Measurements from ENCODE around the gene NTSR2.
"Not testable (repeated sequence)": the region's sequence is repeated elsewhere in the genome, so short reads cannot be mapped to it uniquely, and the experiment has no call there.

Gene NTSR2

GRCh38 chr2:11679486-11680181, 9.6 kb upstream of the NTSR2 start:
- DNase-seq (ENCODE audit: low read depth in 1 of 2, low spot score in 1 of 2): no peak

- no peak for DNase-seq (ENCODE audit: low read depth in 1 of 2, low spot score in 1 of 2)
Measured at GRCh38 chr2:11679016-11679415, 9.0 kb upstream of the NTSR2 start.

- DNase-seq (ENCODE audit: low read depth in 1 of 2, low spot score in 1 of 2): no peak
Measured at GRCh38 chr2:11678306-11678960, 8.4 kb upstream of the NTSR2 start.

GRCh38 chr2:11677136-11678055, 7.4 kb upstream of the NTSR2 start:
- no peak for DNase-seq (ENCODE audit: low read depth in 1 of 2, low spot score in 1 of 2)

GRCh38 chr2:11676640-11677039, 6.6 kb upstream of the NTSR2 start:
- no peak for DNase-seq (ENCODE audit: low read depth in 1 of 2, low spot score in 1 of 2)

GRCh38 chr2:11675423-11676112, 5.6 kb upstream of the NTSR2 start:
- no peak for DNase-seq (ENCODE audit: low read depth in 1 of 2, low spot score in 1 of 2)

- DNase-seq (ENCODE audit: low read depth in 1 of 2, low spot score in 1 of 2): no peak
Measured at GRCh38 chr2:11674983-11675382, 5.0 kb upstream of the NTSR2 start.

GRCh38 chr2:11672407-11672806, 2.4 kb upstream of the NTSR2 start:
- DNase-seq (ENCODE audit: low read depth in 1 of 2, low spot score in 1 of 2): no peak

- no peak for DNase-seq (ENCODE audit: low read depth in 1 of 2, low spot score in 1 of 2)
Measured at GRCh38 chr2:11667866-11668637, 1.9 kb downstream of the NTSR2 start.

- no peak for DNase-seq (ENCODE audit: low read depth in 1 of 2, low spot score in 1 of 2)
Measured at GRCh38 chr2:11667194-11667593, 2.8 kb downstream of the NTSR2 start.

GRCh38 chr2:11665510-11666362, 4.3 kb downstream of the NTSR2 start:
- no peak for DNase-seq (ENCODE audit: low read depth in 1 of 2, low spot score in 1 of 2)

GRCh38 chr2:11665028-11665427, 5.0 kb downstream of the NTSR2 start:
- DNase-seq (ENCODE audit: low read depth in 1 of 2, low spot score in 1 of 2): no peak

GRCh38 chr2:11663427-11663826, 6.6 kb downstream of the NTSR2 start:
- DNase-seq (ENCODE audit: low read depth in 1 of 2, low spot score in 1 of 2): no peak

GRCh38 chr2:11662882-11663281, 7.1 kb downstream of the NTSR2 start:
- no peak for DNase-seq (ENCODE audit: low read depth in 1 of 2, low spot score in 1 of 2)

GRCh38 chr2:11661891-11662435, 8.0 kb downstream of the NTSR2 start:
- no peak for DNase-seq (ENCODE audit: low read depth in 1 of 2, low spot score in 1 of 2)

- DNase-seq (ENCODE audit: low read depth in 1 of 2, low spot score in 1 of 2): not testable (repeated sequence)
Measured at GRCh38 chr2:11660396-11660795, 9.6 kb downstream of the NTSR2 start.

- DNase-seq (ENCODE audit: low read depth in 1 of 2, low spot score in 1 of 2): no peak
Measured at GRCh38 chr2:11659851-11660250, 10.1 kb downstream of the NTSR2 start.

- DNase-seq (ENCODE audit: low read depth in 1 of 2, low spot score in 1 of 2): no peak
Measured at GRCh38 chr2:11659115-11659475, 10.9 kb downstream of the NTSR2 start.
